WTC11 (cell line): ENCODE results near the gene TRIAP1. TPM values are rescaled to one million over a fixed set of nuclear protein-coding genes. Genes with fewer than 3 reads are reported as not detected.
A peak's percentile ranks its signal among the peaks of the same experiment; 100 is the strongest.

Source experiments
- ATAC-seq: fragments of 200-7000 bp; cut with Tn5 transposase; 2 replicates; pipeline ENCODE4 v1.10.0; 2021; ENCODE audit warnings: mild to moderate bottlenecking, moderate library complexity
- CTCF ChIA-PET: fragments of 300-600 bp; sonication (Branson Sonifier 250); formaldehyde crosslinking; loops from one replicate; lab custom pipeline; 2021; ENCODE audit warnings: antibody characterized with exemption; lab: Charles Lee
- POLR2A ChIA-PET: fragments of 350-600 bp; sonication (Branson Sonifier 250); formaldehyde crosslinking; loops from one replicate; lab custom pipeline; 2021; ENCODE audit warnings: antibody characterized with exemption; lab: Charles Lee
- DNase-seq: peaks from one replicate; pipeline ENCODE4 v3.0.0; 2021; ENCODE audit warnings: low spot score
- H3K27ac Mint-ChIP-seq: 2 replicates; pipeline ENCODE4 v1.8.0; 2021; ENCODE audit warnings: mixed read lengths
- H3K27me3 Mint-ChIP-seq: 2 replicates; pipeline ENCODE4 v1.8.0; 2021; ENCODE audit warnings: low read depth, mild to moderate bottlenecking, moderate library complexity, mixed read lengths
- H3K36me3 Mint-ChIP-seq: 2 replicates; pipeline ENCODE4 v1.8.0; 2021; ENCODE audit warnings: mixed read lengths
- H3K4me1 Mint-ChIP-seq: 2 replicates; pipeline ENCODE4 v1.8.0; 2022; ENCODE audit warnings: mixed read lengths
- H3K4me3 Mint-ChIP-seq: 2 replicates; pipeline ENCODE4 v1.8.0; 2021; ENCODE audit warnings: mild to moderate bottlenecking, moderate library complexity, mixed read lengths
- H3K9me3 Mint-ChIP-seq: 2 replicates; pipeline ENCODE4 v1.8.0; 2021; ENCODE audit warnings: mixed read lengths
- AFF4 ChIP-seq: sonication (generic); formaldehyde crosslinking; IDR thresholded peaks from 2 replicates; pipeline ENCODE4 v1.8.1; 2023; ENCODE audit warnings: mild to moderate bottlenecking, missing genetic modification reagents, borderline replicate concordance
- FOXK1 ChIP-seq: sonication (generic); formaldehyde crosslinking; IDR thresholded peaks from 2 replicates; pipeline ENCODE4 v1.8.0; 2022; ENCODE audit warnings: mild to moderate bottlenecking, moderate library complexity, missing genetic modification reagents
- GRHL2 ChIP-seq: fragments of 250-450 bp; sonication (Bioruptor Pico); IDR thresholded peaks from 2 replicates; pipeline ENCODE4 v1.8.0; 2022; ENCODE audit warnings: mild to moderate bottlenecking, moderate library complexity; ENCODE audit not compliant: insufficient replicate concordance, severe bottlenecking
- HMGA2 ChIP-seq: fragments of 250-450 bp; sonication (Bioruptor Pico); IDR thresholded peaks from 2 replicates; pipeline ENCODE4 v1.4.0; 2021; ENCODE audit warnings: mild to moderate bottlenecking, moderate library complexity
- IRF2 ChIP-seq: sonication (generic); formaldehyde crosslinking; IDR thresholded peaks from 2 replicates; pipeline ENCODE4 v1.8.0; 2022; ENCODE audit warnings: low read depth, missing genetic modification reagents, borderline replicate concordance
- NFE2L1 ChIP-seq: sonication (generic); formaldehyde crosslinking; IDR thresholded peaks from 2 replicates; pipeline ENCODE4 v1.8.1; 2023; ENCODE audit warnings: missing genetic modification reagents
- PRRX2 ChIP-seq: fragments of 250-450 bp; sonication (Bioruptor Pico); IDR thresholded peaks from 2 replicates; pipeline ENCODE4 v1.8.0; 2021; ENCODE audit warnings: mild to moderate bottlenecking
- RELA ChIP-seq: sonication (generic); formaldehyde crosslinking; IDR thresholded peaks from 2 replicates; pipeline ENCODE4 v1.8.1; 2022; ENCODE audit warnings: missing genetic modification reagents, mild to moderate bottlenecking, borderline replicate concordance
- SMAD4 ChIP-seq: sonication (generic); formaldehyde crosslinking; IDR thresholded peaks from 2 replicates; pipeline ENCODE4 v1.8.0; 2022; ENCODE audit warnings: mild to moderate bottlenecking, missing genetic modification reagents
- STAT6 ChIP-seq: sonication (generic); formaldehyde crosslinking; conservative IDR thresholded peaks from 2 replicates; pipeline ENCODE4 v1.8.1; 2023; ENCODE audit warnings: mild to moderate bottlenecking, low read depth, missing genetic modification reagents, moderate library complexity
- TEAD1 ChIP-seq: sonication (generic); formaldehyde crosslinking; IDR thresholded peaks from 2 replicates; pipeline ENCODE4 v1.8.0; 2022; ENCODE audit warnings: mild to moderate bottlenecking, missing genetic modification reagents
- USF1 ChIP-seq: sonication (generic); formaldehyde crosslinking; IDR thresholded peaks from 2 replicates; pipeline ENCODE4 v1.8.0; 2022; ENCODE audit warnings: mild to moderate bottlenecking, missing genetic modification reagents
- ZNF121 ChIP-seq: sonication (generic); formaldehyde crosslinking; IDR thresholded peaks from 2 replicates; pipeline ENCODE4 v1.8.0; 2023; ENCODE audit warnings: missing genetic modification reagents
- ZNF219 ChIP-seq: sonication (generic); formaldehyde crosslinking; IDR thresholded peaks from 2 replicates; pipeline ENCODE4 v1.8.0; 2023; ENCODE audit warnings: missing genetic modification reagents, mild to moderate bottlenecking, borderline replicate concordance
- ZNF263 ChIP-seq: sonication (generic); formaldehyde crosslinking; IDR thresholded peaks from 2 replicates; pipeline ENCODE4 v1.8.1; 2022; ENCODE audit warnings: low read depth, mild to moderate bottlenecking, moderate library complexity, missing genetic modification reagents
- ZNF416 ChIP-seq: fragments of 250-450 bp; sonication (Bioruptor Pico); IDR thresholded peaks from 2 replicates; pipeline ENCODE4 v1.9.0; 2021; ENCODE audit warnings: mild to moderate bottlenecking, inconsistent platforms
- total RNA-seq: library from RNA; stranded (reverse); gene quantifications from 3 replicates; pipeline ENCODE4 v1.2.3, GENCODE V29; 2021
- TF ChIP-seq, protein P1 (sequence below): sonication (generic); formaldehyde crosslinking; IDR thresholded peaks from 2 replicates; pipeline ENCODE4 v1.8.1; 2023; ENCODE audit warnings: mild to moderate bottlenecking, moderate library complexity, missing genetic modification reagents
- TF ChIP-seq, protein P2 (sequence below): sonication (generic); formaldehyde crosslinking; IDR thresholded peaks from 2 replicates; pipeline ENCODE4 v1.8.0; 2023; ENCODE audit warnings: mild to moderate bottlenecking, missing genetic modification reagents

Gene TRIAP1
- total RNA-seq, 1 experiment from 2014 or later, result 75.3 TPM

DNA sequence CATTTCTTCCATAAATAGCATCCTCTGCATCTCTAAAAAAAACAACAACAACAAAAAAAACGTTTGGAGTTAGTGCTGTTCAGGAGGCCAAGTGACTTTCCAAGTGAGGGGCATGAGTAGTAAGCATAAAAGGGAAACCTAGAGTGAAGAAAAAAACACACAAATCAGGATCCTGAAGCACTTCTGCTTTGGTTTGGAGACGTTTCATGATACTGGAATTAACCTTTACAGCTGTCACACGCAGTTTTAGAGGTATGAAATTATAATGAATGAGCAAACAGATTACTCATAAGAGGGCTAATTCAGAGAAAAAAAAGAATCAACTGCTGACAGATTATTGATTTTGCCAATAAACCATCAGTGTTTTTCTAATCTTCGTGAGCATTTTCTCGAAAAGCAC, 19.6 kb upstream of the TRIAP1 start:
- Mint-ChIP-seq H3K27ac (0 out of 2 replicates have a peak overlapping the region, but pooled peaks have one; percentile 12), H3K4me3 (no peak overlapping the region), H3K27me3 (no peaks in the 10 kb centered on the region), H3K9me3 (no peaks in the 10 kb centered on the region), H3K36me3 (peaks cover 55% of the 10 kb centered on the region), H3K4me1 (peaks cover 23% of the 10 kb centered on the region)
- ChIA-PET CTCF (interaction anchor here (1.0 to 3.0 kb wide), 7 partner anchors 8 to 130 kb away, joined by 3 to 44 read pairs (median 7); partner anchors contain the start of genes COQ5, COX6A1 and DYNLL1), POLR2A (no interaction called here)
- ATAC-seq, result no peak
- no peak for DNase-seq
- TF ChIP-seq RELA (no peak), IRF2 (CRISPR knock-in tag) (no peak), NFE2L1 (CRISPR knock-in tag) (no peak)

- ChIA-PET POLR2A (no interaction called here), CTCF (interaction anchor here (0.9 to 1.2 kb wide), 2 partner anchors 81 to 137 kb away, joined by 3 read pairs; no protein-coding TSS in a partner anchor)
- peak overlapping the region; percentile 76; the same call in 1 of the 2 replicates for H3K27ac Mint-ChIP-seq
- H3K36me3 Mint-ChIP-seq, result peaks cover 74% of the 10 kb centered on the region
- no peak for TF ChIP-seq PRRX2 (CRISPR knock-in tag)
- no peak for TF ChIP-seq TEAD1
- no peak for TF ChIP-seq STAT6
- no peak for TF ChIP-seq HMGA2 (CRISPR knock-in tag)
- no peak for TF ChIP-seq USF1
- TF ChIP-seq ZNF416 (CRISPR knock-in tag), result no peak
- no peak for TF ChIP-seq ZNF263 (CRISPR knock-in tag)
- no peak for TF ChIP-seq ZNF121
- TF ChIP-seq GRHL2 (CRISPR knock-in tag), result no peak
- no peak overlapping the region for H3K4me3 Mint-ChIP-seq
- H3K9me3 Mint-ChIP-seq, result no peaks in the 10 kb centered on the region
- DNase-seq (no peak), ATAC-seq (no peak)
- H3K4me1 Mint-ChIP-seq, result peaks cover 20% of the 10 kb centered on the region
- H3K27me3 Mint-ChIP-seq, result no peaks in the 10 kb centered on the region
Observed at GRCh38 chr12:120463712-120464111, 17.5 kb upstream of the TRIAP1 start.

- Mint-ChIP-seq H3K36me3 (peaks cover 76% of the 10 kb centered on the region), H3K27ac (no peak overlapping the region), H3K4me1 (peaks cover 9% of the 10 kb centered on the region), H3K27me3 (no peaks in the 10 kb centered on the region), H3K4me3 (no peak overlapping the region)
- CTCF ChIA-PET, result no interaction called here
- no peak for ATAC-seq
- TF ChIP-seq TEAD1, result no peak
- no peak for TF ChIP-seq ZNF219 (CRISPR knock-in tag)
- no peak for TF ChIP-seq FOXK1 (CRISPR knock-in tag)
- TF ChIP-seq, protein P1, sequence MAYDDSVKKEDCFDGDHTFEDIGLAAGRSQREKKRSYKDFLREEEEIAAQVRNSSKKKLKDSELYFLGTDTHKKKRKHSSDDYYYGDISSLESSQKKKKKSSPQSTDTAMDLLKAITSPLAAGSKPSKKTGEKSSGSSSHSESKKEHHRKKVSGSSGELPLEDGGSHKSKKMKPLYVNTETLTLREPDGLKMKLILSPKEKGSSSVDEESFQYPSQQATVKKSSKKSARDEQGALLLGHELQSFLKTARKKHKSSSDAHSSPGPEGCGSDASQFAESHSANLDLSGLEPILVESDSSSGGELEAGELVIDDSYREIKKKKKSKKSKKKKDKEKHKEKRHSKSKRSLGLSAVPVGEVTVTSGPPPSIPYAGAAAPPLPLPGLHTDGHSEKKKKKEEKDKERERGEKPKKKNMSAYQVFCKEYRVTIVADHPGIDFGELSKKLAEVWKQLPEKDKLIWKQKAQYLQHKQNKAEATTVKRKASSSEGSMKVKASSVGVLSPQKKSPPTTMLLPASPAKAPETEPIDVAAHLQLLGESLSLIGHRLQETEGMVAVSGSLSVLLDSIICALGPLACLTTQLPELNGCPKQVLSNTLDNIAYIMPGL (CRISPR knock-in tag), result no peak
- TF ChIP-seq, all 79 proteins: peak for 0
- no peaks in the 10 kb centered on the region for H3K9me3 Mint-ChIP-seq
- DNase-seq, result no peak
- POLR2A ChIA-PET, result no interaction called here
Observed at GRCh38 chr12:120462099-120462640, 16.0 kb upstream of the TRIAP1 start.

- Mint-ChIP-seq H3K27me3 (no peaks in the 10 kb centered on the region), H3K9me3 (no peaks in the 10 kb centered on the region), H3K27ac (peak overlapping the region; percentile 33; the same call in 1 of the 2 replicates), H3K36me3 (peaks cover 81% of the 10 kb centered on the region), H3K4me3 (no peak overlapping the region), H3K4me1 (no peaks in the 10 kb centered on the region)
- no peak for ATAC-seq
- TF ChIP-seq SMAD4 (CRISPR knock-in tag) (no peak), AFF4 (CRISPR knock-in tag) (no peak)
- TF ChIP-seq, protein P2, sequence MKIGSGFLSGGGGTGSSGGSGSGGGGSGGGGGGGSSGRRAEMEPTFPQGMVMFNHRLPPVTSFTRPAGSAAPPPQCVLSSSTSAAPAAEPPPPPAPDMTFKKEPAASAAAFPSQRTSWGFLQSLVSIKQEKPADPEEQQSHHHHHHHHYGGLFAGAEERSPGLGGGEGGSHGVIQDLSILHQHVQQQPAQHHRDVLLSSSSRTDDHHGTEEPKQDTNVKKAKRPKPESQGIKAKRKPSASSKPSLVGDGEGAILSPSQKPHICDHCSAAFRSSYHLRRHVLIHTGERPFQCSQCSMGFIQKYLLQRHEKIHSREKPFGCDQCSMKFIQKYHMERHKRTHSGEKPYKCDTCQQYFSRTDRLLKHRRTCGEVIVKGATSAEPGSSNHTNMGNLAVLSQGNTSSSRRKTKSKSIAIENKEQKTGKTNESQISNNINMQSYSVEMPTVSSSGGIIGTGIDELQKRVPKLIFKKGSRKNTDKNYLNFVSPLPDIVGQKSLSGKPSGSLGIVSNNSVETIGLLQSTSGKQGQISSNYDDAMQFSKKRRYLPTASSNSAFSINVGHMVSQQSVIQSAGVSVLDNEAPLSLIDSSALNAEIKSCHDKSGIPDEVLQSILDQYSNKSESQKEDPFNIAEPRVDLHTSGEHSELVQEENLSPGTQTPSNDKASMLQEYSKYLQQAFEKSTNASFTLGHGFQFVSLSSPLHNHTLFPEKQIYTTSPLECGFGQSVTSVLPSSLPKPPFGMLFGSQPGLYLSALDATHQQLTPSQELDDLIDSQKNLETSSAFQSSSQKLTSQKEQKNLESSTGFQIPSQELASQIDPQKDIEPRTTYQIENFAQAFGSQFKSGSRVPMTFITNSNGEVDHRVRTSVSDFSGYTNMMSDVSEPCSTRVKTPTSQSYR (CRISPR knock-in tag), result no peak
- ChIA-PET CTCF (interaction anchor here (0.6 to 1.9 kb wide), 2 partner anchors 121 to 1302 kb away, joined by 4 to 5 read pairs; partner anchors contain the start of gene POP5), POLR2A (no interaction called here)
- DNase-seq, result no peak
Observed at GRCh38 chr12:120460157-120460556, 14.0 kb upstream of the TRIAP1 start.
